K562 (cell line): Measurements from ENCODE around the gene ANKRD44.

Experiments used
- CTCFL ChIP-seq: IDR thresholded peaks from 2 replicates; pipeline ENCODE4 v1.6.1; 2011; ENCODE audit warnings: borderline replicate concordance, low read depth, mild to moderate bottlenecking, moderate library complexity, low read length; ENCODE audit not compliant: insufficient read depth, poor library complexity, severe bottlenecking
- DPF2 ChIP-seq: fragments of 450-650 bp; IDR thresholded peaks from 2 replicates; pipeline ENCODE4 v1.6.1; 2016
- MLLT1 ChIP-seq, 2 experiments: fragments of 450-650 bp; IDR thresholded peaks; 2 replicates each; pipeline ENCODE4 v1.6.1; 2016
- PREB ChIP-seq: sonication (generic); formaldehyde crosslinking; IDR thresholded peaks from 2 replicates; pipeline ENCODE4 v1.8.1; 2023; ENCODE audit warnings: mild to moderate bottlenecking, missing genetic modification reagents
- RB1 ChIP-seq: fragments of 450-650 bp; IDR thresholded peaks from 2 replicates; pipeline ENCODE4 v1.6.1; 2017; ENCODE audit warnings: low read depth, mild to moderate bottlenecking

GRCh38 chr2:197126630-197127352 lies 183.8 kb downstream of the ANKRD44 start:
- TF ChIP-seq CTCFL (no peak), RB1 (no peak), DPF2 (no peak), MLLT1 (IDR thresholded peaks at IDR 0.05) (no peak), PREB (no peak)
